BLaER1 treated with 17β-estradiol and CSF1 and Interleukin-3, amounts not matched to agents 10 nM and 100 nM (cell line): ENCODE measurements around the gene UAP1.
A peak's percentile ranks its signal among the peaks of the same experiment; 100 is the strongest.
"Not testable (repeated sequence)": the region's sequence is repeated elsewhere in the genome, so short reads cannot be mapped to it uniquely, and the experiment has no call there.

ENCODE experiments used
- H3K27ac ChIP-seq, 11 experiments: shearing (Covaris generic); formaldehyde crosslinking; 2 replicates each; pipeline ENCODE4 v1.8.1; 2022
- H3K27me3 ChIP-seq, 11 experiments: shearing (Covaris generic); formaldehyde crosslinking; 2 replicates each; pipeline ENCODE4 v1.8.1; 2022
- H3K36me3 ChIP-seq, 11 experiments: shearing (Covaris generic); formaldehyde crosslinking; 2 replicates each; pipeline ENCODE4 v1.8.1; 2022
- H3K4me1 ChIP-seq, 10 experiments: shearing (Covaris generic); formaldehyde crosslinking; 2 replicates each; pipeline ENCODE4 v1.8.1; 2022
- H3K4me2 ChIP-seq, 11 experiments: shearing (Covaris generic); formaldehyde crosslinking; 2 replicates each; pipeline ENCODE4 v1.8.1; 2022
- H3K4me3 ChIP-seq, 10 experiments: shearing (Covaris generic); formaldehyde crosslinking; 2 replicates each; pipeline ENCODE4 v1.8.1; 2022
- H3K9ac ChIP-seq, 11 experiments: shearing (Covaris generic); formaldehyde crosslinking; 2 replicates each; pipeline ENCODE4 v1.8.1; 2022
- H3K9me3 ChIP-seq, 11 experiments: shearing (Covaris generic); formaldehyde crosslinking; replicated peaks in 1 of 11; 2 replicates each; pipeline ENCODE4 v1.8.1; 2022
- H4K20me1 ChIP-seq, 11 experiments: shearing (Covaris generic); formaldehyde crosslinking; 2 replicates each; pipeline ENCODE4 v1.8.1; 2022
- Cebpa-rat ChIP-seq, 11 experiments: shearing (Covaris generic); IDR thresholded peaks; 2 replicates each; pipeline ENCODE4 v1.8.1; 2022

The UAP1 gene

GRCh38 chr1:162560303-162561036 lies 1.1 kb upstream of the UAP1 start:
- TF ChIP-seq Cebpa-rat (IDR thresholded peaks at IDR 0.05) = no peak
- peak overlapping the region; percentile 89 to 96 (median 92) for H3K4me3 ChIP-seq
- H3K27ac ChIP-seq = peak overlapping the region in 10 of 11 experiments; percentile 80 to 89 (median 88); a peak in 20 of 22 replicates
- H3K4me2 ChIP-seq = peak overlapping the region; percentile 78 to 92 (median 86)
- peak overlapping the region; percentile 73 to 94 (median 90); a peak in 21 of 22 replicates for H3K9ac ChIP-seq
- no peaks in the 10 kb centered on the region for H3K27me3 ChIP-seq
- H3K4me1 ChIP-seq = peaks cover 12 to 24% (median 17%) of the 10 kb centered on the region in 10 experiments; a peak in 18 of 20 replicates
- H3K36me3 ChIP-seq = no peaks in the 10 kb centered on the region
- peaks cover 0 to 28% (median 0%) of the 10 kb centered on the region in 11 experiments; a peak in 3 of 22 replicates for H4K20me1 ChIP-seq
- peaks cover 0 to 3% (median 0%) of the 10 kb centered on the region in 11 experiments; a peak in 1 of 22 replicates for H3K9me3 ChIP-seq

- peaks cover 0 to 3% (median 0%) of the 10 kb centered on the region in 11 experiments; a peak in 1 of 22 replicates for H3K9me3 ChIP-seq
- H3K4me1 ChIP-seq = peaks cover 12 to 24% (median 17%) of the 10 kb centered on the region in 10 experiments; a peak in 18 of 20 replicates
- TF ChIP-seq Cebpa-rat (IDR thresholded peaks at IDR 0.05) = no peak
- H3K4me2 ChIP-seq = peak overlapping the region; percentile 78 to 94 (median 88)
- H3K4me3 ChIP-seq = peak overlapping the region; percentile 89 to 96 (median 92)
- peaks cover 2 to 6% (median 3%) of the 10 kb centered on the region in 11 experiments; a peak in 17 of 22 replicates for H3K36me3 ChIP-seq
- peak overlapping the region; percentile 79 to 89 (median 87) for H3K27ac ChIP-seq
- no peaks in the 10 kb centered on the region for H3K27me3 ChIP-seq
- peak overlapping the region; percentile 83 to 94 (median 90) for H3K9ac ChIP-seq
- H4K20me1 ChIP-seq = peaks cover 0 to 34% (median 0%) of the 10 kb centered on the region in 11 experiments; a peak in 4 of 22 replicates
These were observed 396 bp upstream of the UAP1 start for GRCh38 chr1:162561037-162561615.

- Histone ChIP-seq H3K4me1 (peaks cover 12 to 24% (median 17%) of the 10 kb centered on the region in 10 experiments; a peak in 18 of 20 replicates), H3K36me3 (peaks cover 14 to 19% (median 15%) of the 10 kb centered on the region in 11 experiments; a peak in 21 of 22 replicates), H4K20me1 (peaks cover 0 to 37% (median 0%) of the 10 kb centered on the region in 11 experiments; a peak in 4 of 22 replicates), H3K4me2 (peak overlapping the region; percentile 77 to 95 (median 93)), H3K27ac (peak overlapping the region in 6 of 11 experiments; percentile 83 to 89 (median 87); a peak in 6 of 22 replicates), H3K4me3 (peak overlapping the region; percentile 89 to 96 (median 92)), H3K9ac (peak overlapping the region; percentile 83 to 94 (median 90); a peak in 20 of 22 replicates), H3K27me3 (no peaks in the 10 kb centered on the region), H3K9me3 (peaks cover 0 to 3% (median 0%) of the 10 kb centered on the region in 11 experiments; a peak in 1 of 22 replicates)
- TF ChIP-seq Cebpa-rat (IDR thresholded peaks at IDR 0.05) = no peak
These were observed 927 bp downstream of the UAP1 start for GRCh38 chr1:162562470-162562828.

- Histone ChIP-seq H3K27ac (no peak overlapping the region), H3K9me3 (peaks cover 0 to 3% (median 0%) of the 10 kb centered on the region in 11 experiments; a peak in 1 of 22 replicates), H3K4me3 (no peak overlapping the region), H3K4me2 (0 out of 22 replicates have a peak overlapping the region, but pooled peaks of 1 of the 11 experiments have one; percentile 4), H3K9ac (no peak overlapping the region), H3K27me3 (no peaks in the 10 kb centered on the region), H4K20me1 (peaks cover 0 to 37% (median 0%) of the 10 kb centered on the region in 11 experiments; a peak in 4 of 22 replicates), H3K4me1 (peaks cover 12 to 24% (median 17%) of the 10 kb centered on the region in 10 experiments; a peak in 18 of 20 replicates), H3K36me3 (peaks cover 25 to 36% (median 34%) of the 10 kb centered on the region in 11 experiments)
- TF ChIP-seq Cebpa-rat (IDR thresholded peaks at IDR 0.05) = no peak
These were observed 3.3 kb downstream of the UAP1 start for GRCh38 chr1:162564762-162565218.

GRCh38 chr1:162565460-162565859 lies 3.9 kb downstream of the UAP1 start:
- H3K9ac ChIP-seq = no peak overlapping the region

GRCh38 chr1:162566870-162567269 lies 5.3 kb downstream of the UAP1 start:
- Histone ChIP-seq H3K27ac (no peak overlapping the region), H3K4me2 (no peak overlapping the region), H4K20me1 (peaks cover 0 to 37% (median 0%) of the 10 kb centered on the region in 11 experiments; a peak in 4 of 22 replicates), H3K4me3 (no peak overlapping the region), H3K36me3 (peaks cover 25 to 41% (median 35%) of the 10 kb centered on the region in 11 experiments), H3K27me3 (no peaks in the 10 kb centered on the region), H3K9me3 (no peaks in the 10 kb centered on the region), H3K4me1 (peaks cover 7 to 25% (median 14%) of the 10 kb centered on the region in 10 experiments; a peak in 17 of 20 replicates), H3K9ac (no peak overlapping the region)
- no peak for TF ChIP-seq Cebpa-rat (IDR thresholded peaks at IDR 0.05)

More at GRCh38 chr1:162565460-162565859, 3.9 kb downstream of the UAP1 start:
- H3K27me3 ChIP-seq = no peaks in the 10 kb centered on the region
- H3K4me2 ChIP-seq = no peak overlapping the region
- H3K4me1 ChIP-seq = peaks cover 11 to 22% (median 16%) of the 10 kb centered on the region in 10 experiments; a peak in 18 of 20 replicates
- H3K27ac ChIP-seq = no peak overlapping the region
- no peak for TF ChIP-seq Cebpa-rat (IDR thresholded peaks at IDR 0.05)
- H3K36me3 ChIP-seq = peaks cover 25 to 41% (median 34%) of the 10 kb centered on the region in 11 experiments
- H3K4me3 ChIP-seq = no peak overlapping the region
- no peaks in the 10 kb centered on the region; a peak in 1 of 22 replicates for H3K9me3 ChIP-seq
- H4K20me1 ChIP-seq = peaks cover 0 to 37% (median 0%) of the 10 kb centered on the region in 11 experiments; a peak in 4 of 22 replicates

- peaks cover 0 to 9% (median 3%) of the 10 kb centered on the region in 10 experiments; a peak in 6 of 20 replicates for H3K4me1 ChIP-seq
- H3K9me3 ChIP-seq = no peaks in the 10 kb centered on the region
- no peaks in the 10 kb centered on the region for H3K27me3 ChIP-seq
- no peak overlapping the region for H3K27ac ChIP-seq
- H3K4me2 ChIP-seq = no peak overlapping the region
- H3K36me3 ChIP-seq = peaks cover 25 to 41% (median 35%) of the 10 kb centered on the region in 11 experiments
- no peak overlapping the region for H3K4me3 ChIP-seq
- no peak overlapping the region for H3K9ac ChIP-seq
- H4K20me1 ChIP-seq = peaks cover 0 to 35% (median 0%) of the 10 kb centered on the region in 11 experiments; a peak in 3 of 22 replicates
- no peak for TF ChIP-seq Cebpa-rat (IDR thresholded peaks at IDR 0.05)
These were observed 7.3 kb downstream of the UAP1 start for GRCh38 chr1:162568802-162569201.

GRCh38 chr1:162570718-162571117 lies 9.2 kb downstream of the UAP1 start:
- Histone ChIP-seq H3K36me3 (peaks cover 25 to 43% (median 35%) of the 10 kb centered on the region in 11 experiments), H4K20me1 (peaks cover 0 to 17% (median 0%) of the 10 kb centered on the region in 11 experiments; a peak in 4 of 22 replicates), H3K9ac (no peak overlapping the region), H3K4me3 (no peak overlapping the region), H3K27me3 (no peaks in the 10 kb centered on the region), H3K4me1 (peaks cover 0 to 9% (median 2%) of the 10 kb centered on the region in 10 experiments; a peak in 6 of 20 replicates), H3K27ac (no peak overlapping the region), H3K4me2 (peak overlapping the region in 2 of 11 experiments; percentile 11 to 38; a peak in 3 of 22 replicates), H3K9me3 (no peaks in the 10 kb centered on the region)
- no peak for TF ChIP-seq Cebpa-rat (IDR thresholded peaks at IDR 0.05)

- Histone ChIP-seq H3K4me2 (peak overlapping the region in 2 of 11 experiments; percentile 11 to 38; a peak in 3 of 22 replicates), H3K36me3 (peaks cover 22 to 39% (median 33%) of the 10 kb centered on the region in 11 experiments), H4K20me1 (peaks cover 0 to 13% (median 0%) of the 10 kb centered on the region in 11 experiments; a peak in 4 of 22 replicates)
- not testable (repeated sequence) for H3K4me1 ChIP-seq, H3K9ac ChIP-seq, H3K27me3 ChIP-seq, H3K4me3 ChIP-seq, H3K9me3 ChIP-seq, H3K27ac ChIP-seq
These were observed 9.6 kb downstream of the UAP1 start for GRCh38 chr1:162571121-162571520.
